ENCODE measurements around the gene DCST2.

The DCST2 gene

GRCh38 chr1:155007251-155007828, 26.2 kb downstream of the DCST2 start:
- H3K4me3 ChIP-seq (ENCODE audit: low read depth, low read length) = no peak overlapping the region
- in situ Hi-C loops (cut with HindIII; ENCODE audit: low sequenced_read_pairs) = no loop called here
- TF ChIP-seq CTCF (IDR thresholded peaks at IDR 0.05; ENCODE audit: low read depth, low read length, missing control alignments) = no peak
- no peak for DNase-seq (ENCODE audit: low read depth)

GRCh38 chr1:155006601-155007101, 26.9 kb downstream of the DCST2 start:
- DNase-seq (ENCODE audit: low read depth) = no peak
- in situ Hi-C loops (cut with HindIII; ENCODE audit: low sequenced_read_pairs) = no loop called here
- TF ChIP-seq CTCF (IDR thresholded peaks at IDR 0.05; ENCODE audit: low read depth, low read length, missing control alignments) = no peak
- no peak overlapping the region for H3K4me3 ChIP-seq (ENCODE audit: low read depth, low read length)

GRCh38 chr1:155005076-155006011, 28.2 kb downstream of the DCST2 start:
- no peak for TF ChIP-seq CTCF (IDR thresholded peaks at IDR 0.05; ENCODE audit: low read depth, low read length, missing control alignments)
- DNase-seq (ENCODE audit: low read depth) = no peak
- no peak overlapping the region for H3K4me3 ChIP-seq (ENCODE audit: low read depth, low read length)
- in situ Hi-C loops (cut with HindIII; ENCODE audit: low sequenced_read_pairs) = no loop called here

DNA sequence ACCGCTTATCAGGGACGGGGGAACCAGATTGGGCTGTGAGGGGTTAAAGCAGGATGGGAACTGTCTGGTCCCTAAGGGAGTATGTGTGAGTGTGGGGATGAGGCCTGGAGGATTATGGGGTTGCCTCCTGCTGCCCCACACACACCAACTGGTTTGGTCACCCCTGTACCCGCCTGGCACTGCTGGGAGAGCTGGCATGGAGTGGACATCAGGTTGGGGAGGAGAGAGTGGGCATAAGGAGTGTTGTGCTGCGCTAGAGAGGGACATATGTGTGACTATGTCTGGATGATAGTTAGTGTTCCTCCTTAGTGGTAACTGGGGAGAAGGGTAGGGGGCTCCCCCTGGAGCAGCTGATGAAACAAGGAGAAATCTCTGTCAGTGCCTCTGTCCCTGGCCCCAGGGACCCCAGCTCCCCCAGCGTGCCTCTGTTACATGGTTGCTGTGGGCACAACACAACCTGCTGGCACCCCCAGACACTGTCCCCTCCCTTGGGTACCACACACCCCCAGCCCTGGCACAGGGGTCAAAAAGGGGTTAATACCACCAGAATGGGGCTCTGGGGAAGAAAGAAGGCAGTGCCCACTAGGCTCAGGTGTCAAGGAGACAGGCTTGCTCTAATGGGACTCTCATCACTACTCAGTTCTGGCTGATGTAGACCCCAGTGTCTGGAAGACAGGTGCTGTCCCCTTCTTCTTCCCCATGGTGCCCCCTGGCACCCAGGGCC, 29.1 kb downstream of the DCST2 start:
- no peak for DNase-seq (ENCODE audit: low read depth)
- peak overlapping the region; percentile 82 for H3K4me3 ChIP-seq (ENCODE audit: low read depth, low read length)
- TF ChIP-seq CTCF (IDR thresholded peaks at IDR 0.05; ENCODE audit: low read depth, low read length, missing control alignments) = no peak
- in situ Hi-C loops (cut with HindIII; ENCODE audit: low sequenced_read_pairs) = no loop called here

DNA sequence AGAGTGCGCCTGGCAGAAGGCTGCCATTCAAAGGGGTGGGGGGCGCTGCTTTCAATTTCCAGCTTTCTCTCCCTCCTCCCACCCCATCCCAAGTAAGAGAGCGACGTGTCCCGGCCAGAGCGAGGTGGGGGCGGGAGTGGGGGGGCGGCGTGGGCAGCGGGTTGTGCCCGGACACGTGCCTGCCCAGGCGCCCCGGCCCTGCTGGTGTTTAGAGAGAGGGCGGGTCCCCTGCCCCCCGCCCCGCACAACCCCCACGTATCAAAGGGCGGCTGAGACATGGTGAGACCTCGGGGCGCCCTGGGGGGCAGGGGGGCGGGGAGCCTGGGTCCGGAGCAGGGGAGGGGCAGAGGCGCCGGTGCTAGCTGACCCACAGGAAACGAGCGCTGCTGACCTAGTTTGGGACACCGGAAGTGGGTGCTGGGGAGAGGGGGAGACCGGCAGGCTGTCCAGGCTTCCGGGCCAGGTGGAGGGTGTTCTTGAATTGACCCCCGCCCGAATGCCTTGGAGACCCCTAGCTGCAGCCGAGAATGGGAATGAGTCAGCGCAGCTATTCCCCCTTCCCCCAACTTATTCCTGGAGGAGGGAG, 29.7 kb downstream of the DCST2 start:
- no peak for DNase-seq (ENCODE audit: low read depth)
- in situ Hi-C loops (cut with HindIII; ENCODE audit: low sequenced_read_pairs) = no loop called here
- TF ChIP-seq CTCF (IDR thresholded peaks at IDR 0.05; ENCODE audit: low read depth, low read length, missing control alignments) = no peak
- peak overlapping the region; percentile 82 for H3K4me3 ChIP-seq (ENCODE audit: low read depth, low read length)

DNA sequence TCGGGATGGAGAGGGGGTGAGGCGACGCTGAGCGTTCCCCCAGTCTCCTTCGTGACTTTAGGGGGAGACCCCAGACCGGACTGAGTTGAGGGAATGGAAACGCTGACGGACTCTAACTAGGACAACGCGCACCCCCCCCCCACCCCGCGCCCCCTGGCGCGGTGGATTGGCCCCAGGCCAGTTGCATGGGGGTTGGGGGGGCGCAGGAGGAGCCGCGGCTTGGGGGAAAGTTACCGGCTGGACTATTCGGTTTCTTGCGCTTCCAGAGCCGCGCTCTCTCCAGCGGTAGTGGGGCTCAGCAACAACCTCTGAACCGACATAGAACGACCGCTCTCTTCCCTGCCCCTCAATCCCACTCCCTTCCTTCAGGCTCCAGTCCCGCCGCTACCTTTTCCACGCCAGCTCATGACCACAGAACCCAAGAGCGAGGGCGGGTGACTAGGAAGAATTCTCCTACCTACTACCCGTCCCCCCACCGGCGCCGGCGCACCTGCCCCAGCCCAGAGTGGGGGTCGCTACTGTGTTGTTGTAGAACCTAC, 30.3 kb downstream of the DCST2 start:
- in situ Hi-C loops (cut with HindIII; ENCODE audit: low sequenced_read_pairs) = no loop called here
- no peak for DNase-seq (ENCODE audit: low read depth)
- H3K4me3 ChIP-seq (ENCODE audit: low read depth, low read length) = peak overlapping the region; percentile 82
- no peak for TF ChIP-seq CTCF (IDR thresholded peaks at IDR 0.05; ENCODE audit: low read depth, low read length, missing control alignments)
